ENCODE measurements around the gene PPP2R5B. TPM values are rescaled to one million over a fixed set of nuclear protein-coding genes. Genes with fewer than 3 reads are reported as not detected.
"Not testable (repeated sequence)": the region's sequence is repeated elsewhere in the genome, so short reads cannot be mapped to it uniquely, and the experiment has no call there.

PPP2R5B gene
- total RNA-seq, 1 donor from 2014 or later: 8.9 TPM

- intact Hi-C loops (cut with micrococcal nuclease): no loop called here
Observed at GRCh38 chr11:64970731-64971151, 46.3 kb downstream of the PPP2R5B start.

GRCh38 chr11:64971421-64972233 lies 47.1 kb downstream of the PPP2R5B start, which contains the start of gene MAJIN:
Gene MAJIN, minus strand, starts transcription at chr11:64972108. Its CDS starts 12,703 bp downstream, at chr11:64959405.
- intact Hi-C loops (cut with micrococcal nuclease): no loop called here

GRCh38 chr11:64974124-64974523 lies 49.6 kb downstream of the PPP2R5B start:
- intact Hi-C loops (cut with micrococcal nuclease): no loop called here

GRCh38 chr11:64976651-64977050 lies 52.2 kb downstream of the PPP2R5B start:
- intact Hi-C loops (cut with micrococcal nuclease): no loop called here

GRCh38 chr11:64983339-64983738 lies 58.9 kb downstream of the PPP2R5B start:
- intact Hi-C loops (cut with micrococcal nuclease): not testable (repeated sequence)

Other genes with a start within 250 kb of the PPP2R5B start
- 0.05 and 0.09 TPM in 2 replicates for gene NRXN2, start 201.5 kb upstream of the PPP2R5B start, total RNA-seq
- gene RASGRP2, start 180.5 kb upstream of the PPP2R5B start, total RNA-seq: 276 and 280 TPM in 2 replicates
- 4.0 and 4.3 TPM in 2 replicates for gene PYGM, start 164.7 kb upstream of the PPP2R5B start, total RNA-seq
- 492 and 527 TPM in 2 replicates for gene SF1, start 146.1 kb upstream of the PPP2R5B start, total RNA-seq
- gene MAP4K2, start 121.5 kb upstream of the PPP2R5B start, total RNA-seq: 72.5 and 79.7 TPM in 2 replicates
- gene MEN1, start 114.1 kb upstream of the PPP2R5B start, total RNA-seq: 31.5 and 33.1 TPM in 2 replicates
- 0.50 and 0.82 TPM in 2 replicates for gene CDC42BPG, start 80.0 kb upstream of the PPP2R5B start, total RNA-seq
- gene EHD1, start 46.1 kb upstream of the PPP2R5B start, total RNA-seq: 106 TPM in 2 replicates
- 19.6 and 20.9 TPM in 2 replicates for gene ATG2A, start 7.5 kb upstream of the PPP2R5B start, total RNA-seq
- not detected in 2 replicates for gene GPHA2, start 11.2 kb downstream of the PPP2R5B start, total RNA-seq
- gene MAJIN, start 47.4 kb downstream of the PPP2R5B start, total RNA-seq: not detected in 2 replicates
- not detected in 2 replicates for gene BATF2, start 72.3 kb downstream of the PPP2R5B start, total RNA-seq
- gene ARL2, start 89.5 kb downstream of the PPP2R5B start, total RNA-seq: 60.1 and 65.7 TPM in 2 replicates
- 27.7 and 27.8 TPM in 2 replicates for gene SNX15, start 102.8 kb downstream of the PPP2R5B start, total RNA-seq
- 23.0 and 24.0 TPM in 2 replicates for gene SAC3D1, start 116.5 kb downstream of the PPP2R5B start, total RNA-seq
- 8.5 and 9.8 TPM in 2 replicates for gene NAALADL1, start 133.9 kb downstream of the PPP2R5B start, total RNA-seq
- gene CDCA5, start 159.4 kb downstream of the PPP2R5B start, total RNA-seq: 91.5 and 93.2 TPM in 2 replicates
- 29.5 and 31.7 TPM in 2 replicates for gene ZFPL1, start 159.5 kb downstream of the PPP2R5B start, total RNA-seq
- gene VPS51, start 171.5 kb downstream of the PPP2R5B start, total RNA-seq: 135 and 139 TPM in 2 replicates
- 23.9 and 27.7 TPM in 2 replicates for gene TM7SF2, start 187.2 kb downstream of the PPP2R5B start, total RNA-seq
- 9.4 and 9.6 TPM in 2 replicates for gene ZNHIT2, start 193.0 kb downstream of the PPP2R5B start, total RNA-seq
- gene FAU, start 197.4 kb downstream of the PPP2R5B start, total RNA-seq: 995 and 1,039 TPM in 2 replicates
- 45.5 and 50.4 TPM in 2 replicates for gene MRPL49, start 197.6 kb downstream of the PPP2R5B start, total RNA-seq
- 48.5 and 50.4 TPM in 2 replicates for gene SYVN1, start 209.8 kb downstream of the PPP2R5B start, total RNA-seq
- not detected in 2 replicates for gene SPDYC, start 245.5 kb downstream of the PPP2R5B start, total RNA-seq